CD14-positive monocyte (primary cell): ENCODE results near the gene CNOT2. TPM values are rescaled to one million over a fixed set of nuclear protein-coding genes. Genes with fewer than 3 reads are reported as not detected.

ENCODE experiments used
- DNase-seq, 3 donors: peaks; one replicate each; pipeline ENCODE4 v3.0.0-alpha.2; 2011 to 2022
- H2AFZ ChIP-seq: 2 replicates; pipeline ENCODE4 v1.6.0; 2012; ENCODE audit warnings: mild to moderate bottlenecking, low read depth, low read length, inconsistent platforms; ENCODE audit not compliant: insufficient read depth, poor library complexity, severe bottlenecking
- H3K27ac ChIP-seq, 2 donors: 1 replicate in 1 of 2; 2 replicates in 1 of 2; pipeline ENCODE4 v1.5.1; 2012 to 2013; ENCODE audit warnings: low read length in 2 of 2, control low read depth in 1 of 2, inconsistent platforms in 1 of 2, low read depth in 1 of 2, mild to moderate bottlenecking in 1 of 2
- H3K27me3 ChIP-seq, 2 donors: one replicate each; pipeline versions ENCODE4 v1.6.0 to v1.6.1; 2011 to 2013; ENCODE audit warnings: low read length in 2 of 2; ENCODE audit not compliant: control insufficient read depth in 2 of 2, insufficient read depth in 2 of 2
- H3K36me3 ChIP-seq, 2 donors: replicated peaks in 1 of 2; 1 replicate in 1 of 2; 2 replicates in 1 of 2; pipeline versions ENCODE4 v1.5.1 to v1.6.1; 2012 to 2013; ENCODE audit warnings: low read length in 2 of 2, control low read depth in 1 of 2, inconsistent platforms in 1 of 2, mild to moderate bottlenecking in 1 of 2; ENCODE audit not compliant: insufficient read depth in 2 of 2, control insufficient read depth in 1 of 2
- H3K4me1 ChIP-seq, 2 donors: 1 replicate in 1 of 2; 2 replicates in 1 of 2; pipeline versions ENCODE4 v1.5.1 to v1.6.1; 2012 to 2013; ENCODE audit warnings: low read length in 2 of 2, control low read depth in 1 of 2, inconsistent platforms in 1 of 2, mild to moderate bottlenecking in 1 of 2, moderate library complexity in 1 of 2; ENCODE audit not compliant: insufficient read depth in 2 of 2, control insufficient read depth in 1 of 2
- H3K4me2 ChIP-seq: replicated peaks from 2 replicates; pipeline ENCODE3; 2012; ENCODE audit warnings: low read length, moderate library complexity, mild to moderate bottlenecking; ENCODE audit not compliant: poor library complexity, severe bottlenecking; ENCODE audit errors: extremely low read depth
- H3K4me3 ChIP-seq, 3 experiments: fragments of 200-600 bp in 1 of 3; sonication (generic) in 1 of 3; replicated peaks in 1 of 3; 1 replicate in 2 of 3; 2 replicates in 1 of 3; pipeline ENCODE4 v1.5.1; 2011 to 2013; ENCODE audit warnings: low read length in 3 of 3, mild to moderate bottlenecking in 3 of 3, control low read depth in 2 of 3, low read depth in 2 of 3, inconsistent platforms in 1 of 3, moderate library complexity in 1 of 3
- H3K79me2 ChIP-seq: 2 replicates; pipeline ENCODE4 v1.6.0; 2012; ENCODE audit warnings: mild to moderate bottlenecking, control low read depth, inconsistent platforms, low read length, moderate library complexity; ENCODE audit not compliant: insufficient read depth
- H3K9ac ChIP-seq: 2 replicates; pipeline ENCODE4 v1.6.0; 2017; ENCODE audit warnings: low read length, mild to moderate bottlenecking; ENCODE audit not compliant: insufficient read depth, poor library complexity, severe bottlenecking
- H3K9me3 ChIP-seq, 2 donors: replicated peaks in 1 of 2; 1 replicate in 1 of 2; 2 replicates in 1 of 2; pipeline versions ENCODE4 v1.5.1 to v1.6.1; 2012 to 2013; ENCODE audit warnings: low read length in 2 of 2, control low read depth in 1 of 2; ENCODE audit not compliant: control insufficient read depth in 1 of 2, insufficient read depth in 1 of 2
- H4K20me1 ChIP-seq: 2 replicates; pipeline ENCODE4 v1.6.0; 2012; ENCODE audit warnings: mild to moderate bottlenecking, low read length, control low read depth, moderate library complexity; ENCODE audit not compliant: insufficient read depth
- H3K27ac Mint-ChIP-seq, 7 donors: one replicate each; pipeline ENCODE4 v1.8.0; 2020; ENCODE audit warnings: mild to moderate bottlenecking in 7 of 7, mixed read lengths in 7 of 7, moderate library complexity in 6 of 7, inconsistent platforms in 2 of 7
- H3K27me3 Mint-ChIP-seq, 3 donors: one replicate each; pipeline ENCODE4 v1.8.0; 2021 to 2022; ENCODE audit warnings: low read depth in 3 of 3, mild to moderate bottlenecking in 3 of 3, mixed read lengths in 3 of 3, moderate library complexity in 3 of 3, inconsistent platforms in 1 of 3
- H3K36me3 Mint-ChIP-seq, 2 donors: one replicate each; pipeline ENCODE4 v1.8.0; 2020; ENCODE audit warnings: mixed read lengths in 2 of 2, inconsistent platforms in 1 of 2, mild to moderate bottlenecking in 1 of 2
- H3K4me1 Mint-ChIP-seq: one replicate; pipeline ENCODE4 v1.8.0; 2020; ENCODE audit warnings: mild to moderate bottlenecking, mixed read lengths
- H3K4me3 Mint-ChIP-seq, 2 donors: one replicate each; pipeline ENCODE4 v1.8.0; 2020; ENCODE audit warnings: mild to moderate bottlenecking in 2 of 2, mixed read lengths in 2 of 2, moderate library complexity in 1 of 2
- H3K9me3 Mint-ChIP-seq, 7 donors: one replicate each; pipeline ENCODE4 v1.8.0; 2020 to 2022; ENCODE audit warnings: mixed read lengths in 7 of 7, mild to moderate bottlenecking in 6 of 7, moderate library complexity in 6 of 7, inconsistent platforms in 2 of 7
- CTCF ChIP-seq: fragments of 200-600 bp; IDR thresholded peaks from one replicate; pipeline ENCODE4 v1.8.0; 2022; ENCODE audit warnings: antibody characterized with exemption, mild to moderate bottlenecking
- WGBS: methylation state at CpG from one replicate; pipeline ENCODE4 v1.1.5; 2013; ENCODE audit warnings: missing lambda C conversion rate; ENCODE audit not compliant: insufficient coverage; 5-methylcytosine and 5-hydroxymethylcytosine counted together
- intact Hi-C, 2 donors: fragments of 100-400 bp; cut with micrococcal nuclease; formaldehyde crosslinking; loops; one replicate each; pipeline versions ENCODE4 v1.15.0 to v1.15.1; 2023
- polyA plus RNA-seq, 3 donors: library from polyadenylated mRNA; depleted of rRNA in 1 of 3; unstranded in 2 of 3; stranded (reverse) in 1 of 3; fragments of 300-500 nt in 2 of 3; fragments of >200 nt in 1 of 3; fragmentation: Illumina TruSeq in 2 of 3; gene quantifications; 1 replicate in 2 of 3; 2 replicates in 1 of 3; pipeline ENCODE4 v1.2.3, GENCODE V29; 2012 to 2021

Gene CNOT2
- polyA plus RNA-seq, 3 donors, result 49.8 to 77.2 (median 72.7) TPM

GRCh38 chr12:70327541-70327940 is 84.3 kb downstream of the CNOT2 start:
- peaks cover 9 to 68% of the 10 kb centered on the region in 2 donors for H3K36me3 ChIP-seq
- peaks cover 13% of the 10 kb centered on the region for H4K20me1 ChIP-seq
- no peak overlapping the region for H3K4me3 ChIP-seq
- TF ChIP-seq CTCF, result no peak
- H3K4me1 Mint-ChIP-seq, result no peaks in the 10 kb centered on the region
- no peak for DNase-seq
- H3K27me3 ChIP-seq, result no peaks in the 10 kb centered on the region
- H3K27ac Mint-ChIP-seq, result peak overlapping the region in 1 of 7 donors; percentile 5
- no peak overlapping the region for H2AFZ ChIP-seq
- H3K4me2 ChIP-seq, result no peak overlapping the region
- intact Hi-C loops, result no loop called here
- no peak overlapping the region for H3K4me3 Mint-ChIP-seq
- 100% methylated on average over 1 of the region's 2 CpGs for WGBS
- no peak overlapping the region for H3K9ac ChIP-seq
- H3K36me3 Mint-ChIP-seq, result peaks cover 36 to 47% of the 10 kb centered on the region in 2 donors
- no peaks in the 10 kb centered on the region for H3K4me1 ChIP-seq
- peaks cover 0 to 3% (median 0%) of the 10 kb centered on the region in 7 donors for H3K9me3 Mint-ChIP-seq
- peaks cover 18% of the 10 kb centered on the region for H3K79me2 ChIP-seq
- H3K9me3 ChIP-seq, result no peaks in the 10 kb centered on the region
- H3K27me3 Mint-ChIP-seq, result no peaks in the 10 kb centered on the region
- H3K27ac ChIP-seq, result peak overlapping the region in 1 of 2 donors; percentile 8

- Mint-ChIP-seq H3K4me1 (no peaks in the 10 kb centered on the region), H3K9me3 (peaks cover 0 to 3% (median 0%) of the 10 kb centered on the region in 7 donors), H3K4me3 (no peak overlapping the region), H3K36me3 (peaks cover 32 to 41% of the 10 kb centered on the region in 2 donors), H3K27me3 (no peaks in the 10 kb centered on the region), H3K27ac (no peak overlapping the region)
- Histone ChIP-seq H3K27ac (no peak overlapping the region), H3K4me3 (no peak overlapping the region), H3K4me1 (no peaks in the 10 kb centered on the region), H3K36me3 (peaks cover 6 to 61% of the 10 kb centered on the region in 2 donors), H2AFZ (no peak overlapping the region), H4K20me1 (peaks cover 13% of the 10 kb centered on the region), H3K79me2 (peaks cover 8% of the 10 kb centered on the region), H3K4me2 (no peak overlapping the region), H3K9ac (no peak overlapping the region), H3K27me3 (no peaks in the 10 kb centered on the region), H3K9me3 (no peaks in the 10 kb centered on the region)
- intact Hi-C loops, result no loop called here
- WGBS, result no CpG with 5 or more reads among the region's 3 CpGs
- no peak for TF ChIP-seq CTCF
- DNase-seq, result no peak
These were observed 86.5 kb downstream of the CNOT2 start for GRCh38 chr12:70329728-70330127.
